Lower lobe of right lung (tissue), 2 donors: ENCODE data around the gene TMEM132E. TPM values are rescaled to one million over a fixed set of nuclear protein-coding genes. Genes with fewer than 3 reads are reported as not detected.

Experiments used
- ATAC-seq, 2 donors: fragments of 200-7000 bp; cut with Tn5 transposase; one replicate each; pipeline ENCODE4 v1.9.1; 2020 to 2022; ENCODE audit warnings: mild to moderate bottlenecking in 2 of 2, moderate library complexity in 2 of 2
- DNase-seq: peaks from one replicate; pipeline ENCODE4 v3.0.0-alpha.2; 2020
- H3K27ac ChIP-seq: fragments of 200-600 bp; one replicate; pipeline ENCODE4 v1.8.0; 2022
- H3K27me3 ChIP-seq: fragments of 200-600 bp; one replicate; pipeline ENCODE4 v1.8.0; 2022; ENCODE audit warnings: low read depth
- H3K36me3 ChIP-seq: fragments of 200-600 bp; one replicate; pipeline ENCODE4 v1.8.0; 2022; ENCODE audit warnings: mild to moderate bottlenecking
- H3K4me1 ChIP-seq: fragments of 200-600 bp; one replicate; pipeline ENCODE4 v1.8.0; 2022
- H3K4me3 ChIP-seq: fragments of 200-600 bp; one replicate; pipeline ENCODE4 v1.8.0; 2022; ENCODE audit warnings: mild to moderate bottlenecking
- H3K9me3 ChIP-seq: fragments of 200-600 bp; one replicate; pipeline ENCODE4 v1.8.0; 2022
- CTCF ChIP-seq: fragments of 200-600 bp; IDR thresholded peaks from one replicate; pipeline ENCODE4 v1.8.0; 2022; ENCODE audit warnings: antibody characterized with exemption, mild to moderate bottlenecking
- intact Hi-C: fragments of 100-400 bp; cut with DNase I; formaldehyde crosslinking; loops from one replicate; pipeline ENCODE4 v1.11.0; 2022
- total RNA-seq: library from RNA; stranded (reverse); fragmentation: NEBNext Ultra II Directional; extraction: Animal tissue kit (Norgen Biotek cat#: 25700); gene quantifications from one replicate; pipeline ENCODE4 v1.2.1, GENCODE V29; 2021
- donor health status: DM: no; HTN: yes; CAD: no; lungs with severe emphysema.

TMEM132E gene
- total RNA-seq, 1 donor from 2014 or later = 0.53 TPM

GRCh38 chr17:34571428-34572130 is 7.8 kb upstream of the TMEM132E start:
- H3K9me3 ChIP-seq = no peaks in the 10 kb centered on the region
- no peak overlapping the region for H3K27ac ChIP-seq
- DNase-seq (no peak), ATAC-seq (no peak)
- no peak overlapping the region for H3K4me3 ChIP-seq
- intact Hi-C loops = no loop called here
- peaks cover 48% of the 10 kb centered on the region for H3K27me3 ChIP-seq
- no peak for TF ChIP-seq CTCF
- H3K4me1 ChIP-seq = no peaks in the 10 kb centered on the region
- H3K36me3 ChIP-seq = no peaks in the 10 kb centered on the region

GRCh38 chr17:34572483-34572882 is 6.9 kb upstream of the TMEM132E start:
- intact Hi-C loops = no loop called here
- no peak overlapping the region for H3K4me3 ChIP-seq

GRCh38 chr17:34575182-34575581 is 4.2 kb upstream of the TMEM132E start:
- Histone ChIP-seq H3K36me3 (no peaks in the 10 kb centered on the region), H3K4me3 (no peak overlapping the region), H3K9me3 (no peaks in the 10 kb centered on the region), H3K27me3 (peaks cover 68% of the 10 kb centered on the region), H3K4me1 (peaks cover 17% of the 10 kb centered on the region), H3K27ac (no peak overlapping the region)
- no peak for ATAC-seq
- TF ChIP-seq CTCF = no peak
- intact Hi-C loops = no loop called here
- DNase-seq = no peak

More at GRCh38 chr17:34572483-34572882, 6.9 kb upstream of the TMEM132E start:
- DNase-seq (no peak), ATAC-seq (no peak)
- Histone ChIP-seq H3K27me3 (peaks cover 47% of the 10 kb centered on the region), H3K9me3 (no peaks in the 10 kb centered on the region), H3K4me1 (no peaks in the 10 kb centered on the region), H3K27ac (no peak overlapping the region), H3K36me3 (no peaks in the 10 kb centered on the region)
- no peak for TF ChIP-seq CTCF

- Histone ChIP-seq H3K4me3 (no peak overlapping the region), H3K9me3 (no peaks in the 10 kb centered on the region), H3K27me3 (peaks cover 92% of the 10 kb centered on the region), H3K4me1 (peaks cover 33% of the 10 kb centered on the region), H3K36me3 (no peaks in the 10 kb centered on the region), H3K27ac (no peak overlapping the region)
- TF ChIP-seq CTCF = no peak
- no peak for ATAC-seq
- DNase-seq = no peak
- intact Hi-C loops = no loop called here
These were observed 1.4 kb upstream of the TMEM132E start for GRCh38 chr17:34578016-34578415.

- no peak overlapping the region for H3K27ac ChIP-seq
These were observed 746 bp upstream of the TMEM132E start for GRCh38 chr17:34578656-34579016.

More at GRCh38 chr17:34578656-34579016, 746 bp upstream of the TMEM132E start:
- TF ChIP-seq CTCF = no peak
- ATAC-seq (no peak), DNase-seq (no peak)
- H3K4me1 ChIP-seq = peaks cover 33% of the 10 kb centered on the region
- peak overlapping the region; percentile 60 for H3K4me3 ChIP-seq
- no peaks in the 10 kb centered on the region for H3K9me3 ChIP-seq
- H3K36me3 ChIP-seq = no peaks in the 10 kb centered on the region
- H3K27me3 ChIP-seq = peaks cover 97% of the 10 kb centered on the region
- intact Hi-C loops = no loop called here
